Natural killer cell (primary cell): ENCODE results near the gene ZNF467. TPM values are rescaled to one million over a fixed set of nuclear protein-coding genes. Genes with fewer than 3 reads are reported as not detected.

Experiments used
- ATAC-seq, 3 donors: fragments of 150-1000 bp in 2 of 3; fragments of 200-7000 bp in 1 of 3; cut with Tn5 transposase; 1 replicate in 1 of 3; 2 replicates in 2 of 3; pipeline ENCODE4 v1.10.0; 2021; ENCODE audit warnings: mild to moderate bottlenecking in 2 of 3, moderate library complexity in 2 of 3
- DNase-seq, 2 donors: peaks; one replicate each; pipeline versions ENCODE4 v3.0.0 to v3.0.0-alpha.2; 2013 to 2021; ENCODE audit warnings: mixed read lengths in 1 of 2
- H3K27ac ChIP-seq: one replicate; pipeline ENCODE4 v1.5.1; 2013; ENCODE audit warnings: mild to moderate bottlenecking, low read length
- H3K27me3 ChIP-seq: one replicate; pipeline ENCODE4 v1.6.1; 2013; ENCODE audit warnings: low read length; ENCODE audit not compliant: control insufficient read depth, insufficient read depth
- H3K36me3 ChIP-seq: one replicate; pipeline ENCODE4 v1.6.1; 2013; ENCODE audit warnings: low read length; ENCODE audit not compliant: control insufficient read depth, insufficient read depth
- H3K4me1 ChIP-seq: one replicate; pipeline ENCODE4 v1.6.1; 2013; ENCODE audit warnings: low read length; ENCODE audit not compliant: control insufficient read depth, insufficient read depth
- H3K4me3 ChIP-seq: one replicate; pipeline ENCODE4 v1.5.1; 2013; ENCODE audit warnings: low read length
- H3K9me3 ChIP-seq: one replicate; pipeline ENCODE4 v1.6.1; 2013; ENCODE audit warnings: low read length; ENCODE audit not compliant: control insufficient read depth, insufficient read depth
- H3K27ac Mint-ChIP-seq, 2 donors: one replicate each; pipeline ENCODE4 v1.8.0; 2022; ENCODE audit warnings: mild to moderate bottlenecking in 2 of 2, mixed read lengths in 2 of 2, moderate library complexity in 1 of 2
- H3K27me3 Mint-ChIP-seq, 2 donors: one replicate each; pipeline ENCODE4 v1.8.0; 2022; ENCODE audit warnings: low read depth in 2 of 2, mixed read lengths in 2 of 2
- H3K36me3 Mint-ChIP-seq: one replicate; pipeline ENCODE4 v1.8.0; 2022; ENCODE audit warnings: mixed read lengths
- H3K4me1 Mint-ChIP-seq, 2 donors: one replicate each; pipeline ENCODE4 v1.8.0; 2022; ENCODE audit warnings: mixed read lengths in 2 of 2
- H3K4me3 Mint-ChIP-seq: one replicate; pipeline ENCODE4 v1.8.0; 2022; ENCODE audit warnings: mild to moderate bottlenecking, moderate library complexity, mixed read lengths
- H3K9me3 Mint-ChIP-seq, 2 donors: one replicate each; pipeline ENCODE4 v1.8.0; 2022; ENCODE audit warnings: mixed read lengths in 2 of 2
- WGBS: methylation state at CpG from one replicate; pipeline ENCODE4 v1.1.7; 2013; ENCODE audit warnings: missing lambda C conversion rate; ENCODE audit not compliant: insufficient coverage; 5-methylcytosine and 5-hydroxymethylcytosine counted together
- intact Hi-C: fragments of 100-400 bp; cut with micrococcal nuclease; formaldehyde crosslinking; loops from one replicate; pipeline ENCODE4 v1.14.2; 2022
- total RNA-seq, 4 donors: library from RNA; stranded (reverse); fragments of 120-200 nt in 1 of 4; gene quantifications; one replicate each; pipeline versions ENCODE4 v1.2.3 to v1.2.4, GENCODE V29; 2013 to 2022
- TF ChIP-seq, protein P1 (sequence below): fragments of 200-600 bp; IDR thresholded peaks from one replicate; pipeline ENCODE4 v1.8.0; 2022; ENCODE audit warnings: antibody characterized with exemption

ZNF467 gene
- total RNA-seq, 3 donors from 2014 or later (not counting 1 experiment from before 2014, with no cell fraction given), result 2.8 to 5.4 (median 3.7) TPM

- H3K36me3 ChIP-seq, result no peaks in the 10 kb centered on the region
- peaks cover 28 to 35% of the 10 kb centered on the region in 2 donors for H3K27me3 Mint-ChIP-seq
- intact Hi-C loops, result no loop called here
- no peak for DNase-seq
- H3K27ac Mint-ChIP-seq, result no peak overlapping the region
- H3K9me3 Mint-ChIP-seq, result no peaks in the 10 kb centered on the region
- H3K4me3 Mint-ChIP-seq, result no peak overlapping the region
- WGBS, result 19% methylated on average over 4 of the region's 4 CpGs
- H3K9me3 ChIP-seq, result no peaks in the 10 kb centered on the region
- H3K27ac ChIP-seq, result no peak overlapping the region
- peaks cover 7% of the 10 kb centered on the region for H3K36me3 Mint-ChIP-seq
- TF ChIP-seq, protein P1, sequence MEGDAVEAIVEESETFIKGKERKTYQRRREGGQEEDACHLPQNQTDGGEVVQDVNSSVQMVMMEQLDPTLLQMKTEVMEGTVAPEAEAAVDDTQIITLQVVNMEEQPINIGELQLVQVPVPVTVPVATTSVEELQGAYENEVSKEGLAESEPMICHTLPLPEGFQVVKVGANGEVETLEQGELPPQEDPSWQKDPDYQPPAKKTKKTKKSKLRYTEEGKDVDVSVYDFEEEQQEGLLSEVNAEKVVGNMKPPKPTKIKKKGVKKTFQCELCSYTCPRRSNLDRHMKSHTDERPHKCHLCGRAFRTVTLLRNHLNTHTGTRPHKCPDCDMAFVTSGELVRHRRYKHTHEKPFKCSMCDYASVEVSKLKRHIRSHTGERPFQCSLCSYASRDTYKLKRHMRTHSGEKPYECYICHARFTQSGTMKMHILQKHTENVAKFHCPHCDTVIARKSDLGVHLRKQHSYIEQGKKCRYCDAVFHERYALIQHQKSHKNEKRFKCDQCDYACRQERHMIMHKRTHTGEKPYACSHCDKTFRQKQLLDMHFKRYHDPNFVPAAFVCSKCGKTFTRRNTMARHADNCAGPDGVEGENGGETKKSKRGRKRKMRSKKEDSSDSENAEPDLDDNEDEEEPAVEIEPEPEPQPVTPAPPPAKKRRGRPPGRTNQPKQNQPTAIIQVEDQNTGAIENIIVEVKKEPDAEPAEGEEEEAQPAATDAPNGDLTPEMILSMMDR, result no peak
- peaks cover 11% of the 10 kb centered on the region for H3K4me1 ChIP-seq
- peaks cover 10% of the 10 kb centered on the region in 2 donors for H3K4me1 Mint-ChIP-seq
- peaks cover 5% of the 10 kb centered on the region for H3K27me3 ChIP-seq
- no peak overlapping the region for H3K4me3 ChIP-seq
- no peak for ATAC-seq
Measured at GRCh38 chr7:149743476-149744255, 29.7 kb downstream of the ZNF467 start.

GRCh38 chr7:149742075-149742701, 31.2 kb downstream of the ZNF467 start:
- peaks cover 7% of the 10 kb centered on the region for H3K36me3 Mint-ChIP-seq
- Histone ChIP-seq H3K36me3 (no peaks in the 10 kb centered on the region), H3K27me3 (peaks cover 5% of the 10 kb centered on the region), H3K9me3 (no peaks in the 10 kb centered on the region), H3K27ac (no peak overlapping the region), H3K4me3 (peak overlapping the region; percentile 24), H3K4me1 (peaks cover 11% of the 10 kb centered on the region)
- TF ChIP-seq, protein P1, result peak; percentile 93
- H3K27me3 Mint-ChIP-seq, result peaks cover 35 to 44% of the 10 kb centered on the region in 2 donors
- no peak overlapping the region for H3K27ac Mint-ChIP-seq
- intact Hi-C loops, result loop anchor here (1.0 kb wide), 2 partner anchors 73 to 80 kb away; no protein-coding TSS in a partner anchor
- H3K9me3 Mint-ChIP-seq, result no peaks in the 10 kb centered on the region
- under 1% methylated on average over 16 of the region's 17 CpGs for WGBS
- peak; percentile 55 to 73 for DNase-seq
- peaks cover 10% of the 10 kb centered on the region in 2 donors for H3K4me1 Mint-ChIP-seq
- ATAC-seq, result peak; percentile 58 to 82 (median 72)
- H3K4me3 Mint-ChIP-seq, result peak overlapping the region; percentile 77

- H3K36me3 ChIP-seq, result no peaks in the 10 kb centered on the region
- intact Hi-C loops, result loop anchor here (1.0 kb wide), 2 partner anchors 72 to 79 kb away; no protein-coding TSS in a partner anchor
- peaks cover 5% of the 10 kb centered on the region for H3K27me3 ChIP-seq
- WGBS, result 6% methylated on average over 13 of the region's 13 CpGs
- peak in 1 of 2 donors; percentile 29 for DNase-seq
- H3K4me3 ChIP-seq, result peak overlapping the region; percentile 24
- peaks cover 11% of the 10 kb centered on the region for H3K4me1 ChIP-seq
- H3K9me3 ChIP-seq, result no peaks in the 10 kb centered on the region
- Mint-ChIP-seq H3K4me3 (peak overlapping the region; percentile 77), H3K36me3 (peaks cover 7% of the 10 kb centered on the region), H3K4me1 (peaks cover 10% of the 10 kb centered on the region in 2 donors), H3K27ac (no peak overlapping the region), H3K9me3 (no peaks in the 10 kb centered on the region), H3K27me3 (peaks cover 37 to 48% of the 10 kb centered on the region in 2 donors)
- TF ChIP-seq, protein P1, result no peak
- H3K27ac ChIP-seq, result no peak overlapping the region
- peak in 2 of 3 donors; percentile 24 to 29 for ATAC-seq
Measured at GRCh38 chr7:149741629-149742028, 31.8 kb downstream of the ZNF467 start.
